ENCODE data around the gene ATAD5. TPM values are rescaled to one million over a fixed set of nuclear protein-coding genes. Genes with fewer than 3 reads are reported as not detected.
"Not testable (repeated sequence)": the region's sequence is repeated elsewhere in the genome, so short reads cannot be mapped to it uniquely, and the experiment has no call there.

The ATAD5 gene, protein sequence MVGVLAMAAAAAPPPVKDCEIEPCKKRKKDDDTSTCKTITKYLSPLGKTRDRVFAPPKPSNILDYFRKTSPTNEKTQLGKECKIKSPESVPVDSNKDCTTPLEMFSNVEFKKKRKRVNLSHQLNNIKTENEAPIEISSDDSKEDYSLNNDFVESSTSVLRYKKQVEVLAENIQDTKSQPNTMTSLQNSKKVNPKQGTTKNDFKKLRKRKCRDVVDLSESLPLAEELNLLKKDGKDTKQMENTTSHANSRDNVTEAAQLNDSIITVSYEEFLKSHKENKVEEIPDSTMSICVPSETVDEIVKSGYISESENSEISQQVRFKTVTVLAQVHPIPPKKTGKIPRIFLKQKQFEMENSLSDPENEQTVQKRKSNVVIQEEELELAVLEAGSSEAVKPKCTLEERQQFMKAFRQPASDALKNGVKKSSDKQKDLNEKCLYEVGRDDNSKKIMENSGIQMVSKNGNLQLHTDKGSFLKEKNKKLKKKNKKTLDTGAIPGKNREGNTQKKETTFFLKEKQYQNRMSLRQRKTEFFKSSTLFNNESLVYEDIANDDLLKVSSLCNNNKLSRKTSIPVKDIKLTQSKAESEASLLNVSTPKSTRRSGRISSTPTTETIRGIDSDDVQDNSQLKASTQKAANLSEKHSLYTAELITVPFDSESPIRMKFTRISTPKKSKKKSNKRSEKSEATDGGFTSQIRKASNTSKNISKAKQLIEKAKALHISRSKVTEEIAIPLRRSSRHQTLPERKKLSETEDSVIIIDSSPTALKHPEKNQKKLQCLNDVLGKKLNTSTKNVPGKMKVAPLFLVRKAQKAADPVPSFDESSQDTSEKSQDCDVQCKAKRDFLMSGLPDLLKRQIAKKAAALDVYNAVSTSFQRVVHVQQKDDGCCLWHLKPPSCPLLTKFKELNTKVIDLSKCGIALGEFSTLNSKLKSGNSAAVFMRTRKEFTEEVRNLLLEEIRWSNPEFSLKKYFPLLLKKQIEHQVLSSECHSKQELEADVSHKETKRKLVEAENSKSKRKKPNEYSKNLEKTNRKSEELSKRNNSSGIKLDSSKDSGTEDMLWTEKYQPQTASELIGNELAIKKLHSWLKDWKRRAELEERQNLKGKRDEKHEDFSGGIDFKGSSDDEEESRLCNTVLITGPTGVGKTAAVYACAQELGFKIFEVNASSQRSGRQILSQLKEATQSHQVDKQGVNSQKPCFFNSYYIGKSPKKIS (N-terminal part only)
- total RNA-seq: 0.50 TPM
- long read RNA-seq: 0 reads

DNA sequence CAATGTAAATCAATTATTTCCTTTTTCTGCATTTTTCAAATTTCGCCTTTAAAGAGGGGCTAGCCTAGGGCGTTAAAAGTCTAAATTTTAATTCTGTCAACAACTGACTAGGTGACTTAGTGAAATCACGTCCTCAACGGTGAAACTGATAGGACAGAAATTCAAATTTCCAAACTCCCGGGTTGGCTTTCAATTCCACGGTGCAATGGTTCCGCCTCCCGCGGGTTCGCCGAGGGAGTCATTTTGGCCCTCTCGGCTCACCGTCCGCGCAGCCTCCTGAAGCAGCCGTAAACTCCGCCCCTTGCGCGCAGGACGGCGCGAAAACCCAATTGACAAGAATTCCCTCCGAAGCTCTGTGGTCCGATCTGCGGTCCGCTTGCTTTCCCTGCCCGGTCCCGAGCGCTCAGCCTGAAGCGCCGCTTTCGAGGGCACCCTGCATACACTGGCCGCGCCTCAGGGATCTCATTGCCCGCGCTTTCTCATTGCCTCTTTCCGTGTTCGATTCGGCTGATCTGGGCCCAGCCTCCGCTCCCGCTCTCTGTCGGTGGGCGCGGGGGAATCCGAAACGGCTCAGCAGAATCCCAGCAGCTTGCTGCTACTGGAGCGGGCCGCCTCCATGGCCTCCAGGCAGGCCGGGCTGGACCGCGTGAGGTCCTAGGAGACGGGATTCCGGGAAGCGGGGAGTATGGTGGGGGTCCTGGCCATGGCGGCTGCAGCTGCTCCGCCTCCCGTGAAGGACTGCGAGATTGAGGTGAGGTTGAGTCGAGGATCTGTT, at the start of gene ATAD5:
TSS of gene ATAD5 (plus strand) at position 304 of the 775 bp plus-strand sequence. CDS start at position 686, 382 bp downstream.
- ATAC-seq (peak; percentile 98), DNase-seq (peak; percentile 94)
- intact Hi-C loops (cut with micrococcal nuclease): no loop called here

DNA sequence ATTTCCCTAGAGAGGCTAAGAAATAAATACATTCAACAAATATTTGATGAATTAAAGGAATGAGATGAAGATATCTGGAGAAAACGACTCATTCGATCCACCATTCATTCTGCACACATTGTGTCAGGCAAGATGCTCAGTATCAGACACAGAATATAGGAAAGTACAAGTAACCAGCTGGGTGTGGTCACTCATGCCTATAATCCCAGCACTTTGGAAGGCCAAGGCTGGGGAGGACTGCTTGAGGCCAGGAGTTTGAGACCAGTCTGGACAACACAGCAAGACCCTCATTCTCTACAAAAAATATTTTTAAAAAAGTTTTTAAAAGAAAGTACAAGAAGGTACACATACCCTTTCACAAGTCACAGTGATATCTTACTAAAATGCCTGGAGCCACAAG, 49.6 kb upstream of the ATAD5 start:
- no peak for ATAC-seq
- DNase-seq: no peak
- intact Hi-C loops (cut with micrococcal nuclease): no loop called here

DNA sequence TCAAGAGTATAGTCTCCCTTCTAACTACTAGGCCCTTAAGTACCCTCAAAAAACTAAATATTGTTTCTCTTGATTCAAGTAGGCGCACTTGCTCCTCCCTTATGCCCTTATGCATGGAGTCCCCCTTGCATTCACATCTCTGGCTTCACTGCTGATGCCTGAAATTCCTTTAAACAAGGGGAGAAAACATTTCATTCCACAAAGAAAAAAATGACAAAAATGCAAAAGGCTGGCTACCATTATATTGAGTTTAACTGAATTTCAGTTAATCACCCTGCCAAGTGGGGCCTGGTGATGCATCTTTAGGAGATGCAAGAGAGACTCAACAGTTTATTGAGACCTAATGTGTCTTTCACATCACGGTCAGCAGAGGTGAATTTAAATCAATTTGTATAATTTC, 42.8 kb upstream of the ATAD5 start:
- DNase-seq (no peak), ATAC-seq (no peak)

DNA sequence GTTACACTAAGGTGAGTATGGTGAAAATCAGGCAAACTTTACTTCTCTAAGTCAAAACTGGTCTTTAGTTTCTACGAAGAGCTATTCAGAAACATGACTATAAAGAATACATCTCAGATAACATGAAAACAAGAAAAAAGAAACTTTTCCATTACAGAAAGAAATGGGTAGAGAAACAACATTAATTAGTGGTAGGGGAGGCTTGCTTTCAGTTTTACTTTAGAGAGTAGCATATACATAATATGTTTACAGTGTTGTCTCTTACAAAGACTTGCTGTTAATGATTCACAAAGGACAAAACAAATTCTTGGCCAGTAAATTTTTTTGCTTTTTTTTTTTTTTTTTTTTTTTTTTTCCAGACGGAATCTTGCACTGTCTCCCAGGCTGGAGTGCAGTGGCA, 41.5 kb upstream of the ATAD5 start:
- intact Hi-C loops (cut with micrococcal nuclease): no loop called here
- no peak for ATAC-seq
- no peak for DNase-seq

More for the DNA sequence above, 42.8 kb upstream of the ATAD5 start:
- intact Hi-C loops (cut with micrococcal nuclease): no loop called here

DNA sequence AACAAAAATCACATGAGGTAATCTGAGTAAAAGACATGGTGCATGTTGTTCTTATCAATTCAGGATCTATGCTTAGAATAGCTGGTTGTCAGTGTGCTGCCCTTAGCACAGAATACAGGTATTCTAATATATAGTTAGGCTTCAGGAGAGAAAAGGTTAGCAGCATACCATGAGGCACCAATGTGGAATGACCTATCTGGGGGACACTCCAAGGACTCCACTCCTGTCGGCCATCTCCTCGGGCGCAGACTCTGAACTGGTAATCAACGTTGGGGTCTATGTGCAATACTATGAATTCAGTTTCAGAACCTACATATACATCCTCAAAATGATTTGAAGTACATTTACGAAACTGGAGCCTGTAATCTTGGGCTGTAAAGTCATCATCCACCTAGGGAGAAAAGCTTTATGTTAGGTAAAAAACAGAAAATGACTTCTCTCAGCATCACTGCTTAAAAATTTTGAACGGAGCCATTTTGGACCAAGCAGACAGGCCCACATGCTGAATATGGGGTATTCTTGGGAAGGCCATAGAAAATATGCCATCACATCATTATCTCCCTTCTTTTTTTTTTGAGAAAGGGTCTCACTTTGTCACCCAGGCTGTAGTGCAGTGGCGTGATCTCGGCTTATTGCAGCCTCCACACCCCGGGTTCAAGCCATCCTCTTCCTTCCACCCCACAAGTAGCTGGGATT, 38.3 kb upstream of the ATAD5 start:
- intact Hi-C loops (cut with micrococcal nuclease): no loop called here
- ATAC-seq: no peak
- no peak for DNase-seq

DNA sequence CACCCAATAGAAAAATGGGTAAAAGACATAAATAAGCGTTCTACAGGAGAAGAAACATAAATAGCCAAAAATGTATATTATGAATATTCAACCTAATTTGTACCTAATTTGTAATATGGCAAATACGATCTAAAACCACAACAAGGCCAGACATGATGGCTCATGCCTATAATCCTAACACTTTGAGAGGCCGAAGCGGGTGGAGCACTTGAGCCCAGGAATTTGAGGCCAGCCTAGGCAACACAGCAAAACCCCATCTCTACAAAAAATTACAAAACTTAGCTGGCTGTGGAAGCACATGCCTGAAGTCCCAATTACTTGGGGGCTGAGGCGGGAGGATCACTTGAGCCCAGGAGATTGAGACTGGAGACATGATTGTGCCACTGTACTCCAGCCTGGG, 37.4 kb upstream of the ATAD5 start:
- DNase-seq (no peak), ATAC-seq (no peak)
- intact Hi-C loops (cut with micrococcal nuclease): no loop called here

DNA sequence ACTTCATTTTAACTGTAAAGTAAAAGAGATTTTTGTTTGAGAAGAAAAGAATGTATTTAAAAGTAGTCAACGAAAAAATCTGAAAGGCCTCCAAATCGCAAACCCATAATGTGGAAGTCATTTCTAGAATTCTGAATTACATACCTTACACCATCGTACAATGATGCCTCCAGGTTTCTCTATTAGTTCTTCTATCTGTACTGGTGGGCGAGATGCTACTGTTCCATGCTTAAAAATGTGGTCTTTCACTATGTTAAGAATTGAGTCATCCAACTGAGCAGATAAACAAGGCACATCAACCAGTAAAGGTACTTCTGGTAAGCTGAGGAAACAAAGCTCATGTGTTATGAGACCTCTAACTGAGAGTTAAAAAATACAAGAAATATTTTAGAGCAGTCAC, 35.8 kb upstream of the ATAD5 start:
- ATAC-seq (no peak), DNase-seq (no peak)
- intact Hi-C loops (cut with micrococcal nuclease): no loop called here

DNA sequence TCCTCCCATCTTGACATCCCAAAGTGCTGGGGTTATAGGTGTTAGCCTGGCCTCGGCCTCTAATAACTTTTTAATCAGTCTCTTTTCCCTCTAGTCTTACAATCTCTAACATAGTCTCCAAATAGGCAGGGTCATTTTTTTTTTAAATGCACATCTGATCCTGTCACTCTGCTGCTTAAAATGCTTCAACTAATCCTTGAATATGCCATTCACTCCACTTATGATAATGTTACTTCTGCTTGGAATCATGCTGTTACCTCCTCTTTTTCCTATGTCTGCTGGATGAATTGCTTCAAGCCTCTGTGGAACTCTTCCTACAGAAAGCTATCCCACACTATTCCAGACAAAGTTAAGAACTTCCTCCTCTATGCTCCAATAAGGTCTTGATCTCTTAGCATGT, 30.1 kb upstream of the ATAD5 start:
- intact Hi-C loops (cut with micrococcal nuclease): no loop called here
- ATAC-seq (no peak), DNase-seq (no peak)

DNA sequence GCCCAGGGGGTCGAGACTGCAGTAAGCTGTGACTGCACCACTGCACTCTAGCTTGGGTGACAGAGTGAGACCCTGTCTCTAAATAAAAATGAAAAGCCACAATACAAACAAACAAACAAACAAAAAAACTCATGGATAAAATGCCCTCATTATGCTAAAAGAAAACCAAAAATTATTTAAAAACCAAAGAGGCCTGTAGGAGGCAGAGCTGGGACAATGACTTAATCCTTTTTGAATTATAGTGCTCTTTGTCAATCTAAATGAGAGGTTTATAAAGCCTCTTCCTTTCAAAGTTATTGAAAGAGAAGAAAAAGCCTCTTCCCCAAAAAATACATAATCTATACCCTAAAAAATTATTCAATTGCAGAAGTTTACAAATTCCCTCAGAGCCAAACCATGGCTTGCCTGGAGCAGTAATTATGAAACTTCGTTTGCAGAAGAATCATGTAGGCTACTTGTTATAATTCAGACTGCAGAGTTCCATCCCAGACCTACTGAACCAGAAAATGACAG, 25.8 kb upstream of the ATAD5 start:
- ATAC-seq: no peak
- intact Hi-C loops (cut with micrococcal nuclease): no loop called here

DNA sequence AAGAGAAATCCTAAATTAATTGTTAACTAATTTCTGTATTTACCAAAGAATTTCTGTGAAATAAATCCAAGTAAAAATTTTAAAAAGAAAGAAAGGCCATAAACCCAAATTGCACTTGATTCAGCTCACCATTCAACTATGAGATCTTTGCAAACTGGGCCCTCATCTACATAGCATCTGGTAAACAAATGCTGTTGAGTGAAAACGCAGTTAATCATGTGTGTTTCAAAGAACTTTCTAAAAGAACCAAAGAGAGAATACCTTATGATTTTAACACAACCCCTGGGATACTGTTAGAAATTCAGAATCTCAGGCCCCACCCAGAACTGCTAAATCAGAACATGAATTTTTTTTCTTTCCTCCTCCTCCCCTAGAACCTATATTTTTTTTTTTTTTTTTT, 23.9 kb upstream of the ATAD5 start:
- DNase-seq (no peak), ATAC-seq (no peak)
- intact Hi-C loops (cut with micrococcal nuclease): no loop called here

More for the DNA sequence above, 25.8 kb upstream of the ATAD5 start:
- DNase-seq: no peak

DNA sequence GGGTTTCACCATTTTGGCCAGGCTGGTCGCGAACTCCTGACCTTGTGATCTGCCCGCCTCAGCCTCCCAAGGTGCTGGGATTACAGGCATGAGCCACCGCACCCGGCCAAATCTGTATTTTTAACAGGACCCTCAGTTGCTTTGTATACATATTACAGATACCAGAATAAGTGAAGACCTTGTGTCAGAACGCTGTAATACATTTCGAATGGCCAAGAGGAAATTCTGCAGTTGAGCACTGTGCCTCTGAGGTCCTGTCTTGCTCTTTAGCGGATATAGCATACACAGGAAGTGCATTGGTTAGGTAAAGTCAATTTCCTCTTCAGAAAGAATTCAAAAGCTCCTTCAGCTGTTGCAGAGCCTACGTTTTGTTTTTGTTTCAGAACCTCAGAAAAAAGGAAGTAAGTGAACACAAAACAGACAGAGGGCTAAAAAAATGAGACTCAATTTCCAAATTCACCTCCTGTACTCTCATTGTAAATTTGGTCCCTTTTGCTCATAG, 22.9 kb upstream of the ATAD5 start:
- DNase-seq (no peak), ATAC-seq (peak; percentile 53)
- intact Hi-C loops (cut with micrococcal nuclease): no loop called here

DNA sequence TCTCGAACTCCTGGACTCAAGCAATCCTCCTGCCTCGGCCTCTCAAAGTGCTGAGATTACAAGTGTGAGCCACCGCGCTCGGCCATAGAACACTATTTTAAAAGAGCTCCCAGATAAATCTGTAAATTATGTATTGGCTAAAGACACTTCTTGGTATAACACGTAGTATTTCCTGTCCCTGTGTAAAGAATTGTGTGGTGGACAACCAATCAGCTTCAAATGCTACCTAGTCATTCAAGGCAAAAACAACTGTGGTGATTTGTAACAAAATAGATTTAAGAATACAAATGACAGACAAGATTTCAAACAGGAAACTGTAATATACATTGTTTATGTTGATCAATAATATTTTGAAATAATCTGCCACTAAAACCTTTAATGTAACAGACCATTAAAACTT, 21.9 kb upstream of the ATAD5 start:
- no peak for DNase-seq
- ATAC-seq: no peak
- intact Hi-C loops (cut with micrococcal nuclease): no loop called here

DNA sequence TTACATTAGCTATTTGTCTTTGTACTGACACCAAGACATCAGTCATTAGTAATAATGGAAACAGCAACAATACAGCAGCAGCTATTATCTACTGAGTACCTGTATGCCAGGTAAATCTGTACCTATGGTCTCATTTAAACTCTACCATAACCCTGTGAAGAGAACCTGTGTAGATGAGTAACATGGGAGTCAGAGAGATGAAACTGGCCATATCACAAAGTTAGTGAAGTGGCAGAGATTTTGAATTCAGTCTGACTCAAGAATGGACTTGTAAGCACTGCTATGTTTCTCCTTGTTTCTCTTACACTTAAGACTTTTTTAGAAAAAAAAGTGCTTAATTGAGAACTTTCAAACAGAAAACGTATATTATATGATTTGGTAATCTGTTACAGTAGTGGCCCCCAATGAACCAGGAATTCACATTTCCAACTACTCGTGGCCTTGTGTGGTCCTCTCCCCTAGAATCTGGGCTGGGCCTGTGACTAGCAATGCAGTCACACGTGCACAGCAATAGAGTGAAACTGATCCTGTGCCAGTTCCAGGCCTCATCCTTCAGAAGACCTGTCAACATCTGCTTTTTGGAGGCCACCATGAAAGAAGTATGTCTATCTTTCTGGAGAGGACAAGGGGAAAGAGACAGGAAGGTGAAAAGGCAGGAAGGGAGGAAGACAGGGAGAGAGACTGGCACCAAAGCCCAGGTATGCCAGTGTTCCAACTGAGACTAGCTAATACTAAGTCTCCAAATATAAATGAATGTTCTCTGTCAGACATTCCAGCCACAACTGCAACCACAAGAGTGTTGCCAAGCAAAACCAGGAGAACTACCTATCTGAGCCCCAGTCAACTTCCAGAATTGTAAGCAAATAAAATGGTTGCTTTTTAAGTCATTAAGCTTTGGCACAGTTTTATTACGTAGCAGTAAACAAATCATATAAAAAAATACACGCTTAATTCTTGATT, 19.3 kb upstream of the ATAD5 start:
- intact Hi-C loops (cut with micrococcal nuclease): no loop called here
- ATAC-seq (peak; percentile 41), DNase-seq (no peak)

DNA sequence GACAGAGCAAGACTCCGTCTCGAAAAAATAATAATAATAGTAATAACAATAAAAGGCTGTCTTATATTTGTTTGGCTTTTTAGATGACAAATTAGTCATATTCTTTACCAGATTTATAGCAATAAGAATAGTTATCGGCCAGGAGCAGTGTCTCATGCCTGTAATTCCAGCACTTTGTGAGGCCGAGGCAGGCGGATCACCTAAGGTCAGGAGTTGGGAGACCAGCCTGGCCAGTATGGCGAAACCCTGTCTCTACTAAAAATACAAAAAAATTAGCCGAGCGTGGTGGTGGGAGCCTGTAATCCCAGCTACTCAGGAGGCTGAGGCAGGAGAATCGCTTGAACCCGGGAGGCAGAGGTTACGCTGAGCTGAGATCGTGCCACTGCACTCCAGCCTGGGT, 17.5 kb upstream of the ATAD5 start:
- DNase-seq; ATAC-seq; intact Hi-C loops (cut with micrococcal nuclease): not testable (repeated sequence)

DNA sequence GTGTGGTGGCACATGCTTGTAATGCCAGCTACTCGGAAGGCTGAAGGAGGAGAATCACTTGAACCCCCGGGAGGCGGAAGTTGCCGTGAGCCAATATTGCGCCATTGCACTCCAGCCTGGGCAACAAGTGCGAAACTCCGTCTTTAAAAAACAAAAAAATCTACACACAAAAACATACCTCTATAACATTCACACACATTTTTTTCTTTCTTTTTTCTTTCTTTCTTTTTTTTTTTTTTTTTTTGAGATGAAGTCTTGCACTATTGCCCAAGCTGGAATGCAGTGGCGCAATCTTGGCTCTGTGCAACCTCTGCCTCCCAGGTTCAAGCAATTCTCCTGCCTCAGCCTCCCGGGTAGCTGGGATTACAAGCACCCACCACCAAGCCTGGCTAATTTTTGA, 16.9 kb upstream of the ATAD5 start:
- ATAC-seq; intact Hi-C loops (cut with micrococcal nuclease): not testable (repeated sequence)
- peak; percentile 44 for DNase-seq

DNA sequence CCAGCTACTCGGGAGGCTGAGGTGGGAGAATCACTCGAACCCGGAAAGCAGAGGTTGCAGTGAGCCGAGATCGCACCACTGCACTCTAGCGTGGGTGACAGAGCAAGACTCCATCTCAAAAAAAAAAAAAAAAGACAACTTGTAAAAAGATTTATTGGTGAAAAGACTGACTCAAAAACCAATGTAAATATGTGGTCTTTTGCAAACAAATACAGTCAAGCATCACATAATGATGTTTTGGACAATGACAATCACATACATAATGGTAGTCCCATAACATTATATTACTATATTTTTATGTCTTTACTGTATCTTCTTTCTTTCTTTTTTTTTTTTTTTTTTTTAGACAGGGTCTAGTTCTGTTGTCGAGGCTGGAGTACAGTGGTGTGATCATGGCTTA, 15.6 kb upstream of the ATAD5 start:
- intact Hi-C loops (cut with micrococcal nuclease): no loop called here
- ATAC-seq (no peak), DNase-seq (no peak)

Measured in left ventricle myocardium superior (tissue), 1 donor.